Measurements from ENCODE around the gene WDR26.

The WDR26 gene

DNA sequence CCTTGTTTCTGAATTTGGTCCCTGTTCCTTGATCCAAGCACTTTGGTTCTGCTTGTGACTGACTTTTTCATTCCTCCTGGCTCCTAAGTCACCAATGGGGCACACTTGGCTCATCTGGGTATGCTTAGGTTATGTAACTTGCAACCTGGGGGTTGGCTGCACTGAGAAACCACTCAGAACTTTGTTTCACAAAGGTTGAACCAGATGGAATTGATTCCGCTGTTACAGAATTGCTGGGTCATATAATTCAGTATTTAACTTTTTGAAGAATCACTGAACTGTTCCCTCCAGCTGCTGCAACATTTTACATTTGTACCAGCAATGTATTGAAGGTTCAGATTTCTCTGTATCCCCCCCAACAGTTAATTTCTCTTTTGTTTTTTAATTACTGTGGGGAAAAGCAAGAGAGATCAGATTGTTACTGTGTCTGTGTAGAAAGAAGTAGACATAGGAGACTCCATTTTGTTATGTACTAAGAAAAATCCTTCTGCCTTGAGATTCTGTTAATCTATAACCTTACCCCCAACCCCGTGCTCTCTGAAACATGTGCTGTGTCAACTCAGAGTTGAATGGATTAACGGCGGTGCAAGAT lies 95.1 kb downstream of the WDR26 start:
- Histone ChIP-seq H3K36me3 (ENCODE audit: control insufficient read depth in 2 of 2, insufficient read depth in 1 of 2, low read length in 2 of 2) (no peaks in the 10 kb centered on the region), H3K4me1 (ENCODE audit: control insufficient read depth, insufficient read depth, low read length) (no peaks in the 10 kb centered on the region), H3K9me3 (ENCODE audit: control insufficient read depth, insufficient read depth, low read depth, low read length) (no peaks in the 10 kb centered on the region), H3K4me3 (ENCODE audit: low read depth, low read length) (no peak overlapping the region), H3K27ac (ENCODE audit: extremely low read depth, low read depth, low read length) (no peak overlapping the region)
- POLR2A ChIA-PET = interaction anchor here (1.7 kb wide), 1 partner anchor 9 kb away, joined by 5 read pairs; the partner anchor contains the start of gene NVL
- no peak for TF ChIP-seq ZNF692 (tag by site-specific recombination; IDR thresholded peaks at IDR 0.05)
- no peak for TF ChIP-seq ZNF571 (tag by site-specific recombination; IDR thresholded peaks at IDR 0.05)
- TF ChIP-seq EGR2 (tag by site-specific recombination; IDR thresholded peaks at IDR 0.05; ENCODE audit: low read depth) = no peak
- CTCF ChIA-PET = no interaction called here

- CTCF ChIA-PET = interaction anchor here (0.5 kb wide), 1 partner anchor 82 kb away, joined by 5 read pairs; no protein-coding TSS in a partner anchor
- no peak for TF ChIP-seq ZNF600 (tag by site-specific recombination; IDR thresholded peaks at IDR 0.05)
- TF ChIP-seq ZNF580 (tag by site-specific recombination; IDR thresholded peaks at IDR 0.05) = no peak
- TF ChIP-seq ZNF133 (tag by site-specific recombination; IDR thresholded peaks at IDR 0.05) = no peak
- TF ChIP-seq ZNF146 (tag by site-specific recombination; IDR thresholded peaks at IDR 0.05) = peak; percentile 59
- no peak for TF ChIP-seq ZNF510 (tag by site-specific recombination; IDR thresholded peaks at IDR 0.05; ENCODE audit: insufficient replicate concordance)
- 0 out of 2 replicates have a peak, but pooled peaks have one; percentile 45 for TF ChIP-seq ZNF140 (tag by site-specific recombination; IDR thresholded peaks at IDR 0.05)
- no peak for TF ChIP-seq RBAK (tag by site-specific recombination; IDR thresholded peaks at IDR 0.05)
- no peak for TF ChIP-seq ZNF19 (tag by site-specific recombination; IDR thresholded peaks at IDR 0.05; ENCODE audit: low read depth)
- TF ChIP-seq ZNF10 (tag by site-specific recombination; IDR thresholded peaks at IDR 0.05) = 0 out of 2 replicates have a peak, but pooled peaks have one; percentile 29
- no peaks in the 10 kb centered on the region for H3K4me1 ChIP-seq (ENCODE audit: control insufficient read depth, insufficient read depth, low read length)
- H3K36me3 ChIP-seq (ENCODE audit: control insufficient read depth in 2 of 2, insufficient read depth in 1 of 2, low read length in 2 of 2) = no peaks in the 10 kb centered on the region
- no peak overlapping the region for H3K4me3 ChIP-seq (ENCODE audit: low read depth, low read length)
- no peaks in the 10 kb centered on the region for H3K9me3 ChIP-seq (ENCODE audit: control insufficient read depth, insufficient read depth, low read depth, low read length)
- H3K27ac ChIP-seq (ENCODE audit: extremely low read depth, low read depth, low read length) = no peak overlapping the region
- POLR2A ChIA-PET = interaction anchor here (1.7 kb wide), 1 partner anchor 8 kb away, joined by 5 read pairs; the partner anchor contains the start of gene NVL
Measured at GRCh38 chr1:224338150-224338838, 96.3 kb downstream of the WDR26 start.

Measured in HEK293 (cell line).